H1 (cell line): ENCODE measurements around the gene MYBPC3. TPM values are rescaled to one million over a fixed set of nuclear protein-coding genes. Genes with fewer than 3 reads are reported as not detected.

ENCODE experiments used
- CTCF ChIA-PET: fragments of 300-600 bp; sonication (Branson Sonifier 250); formaldehyde crosslinking; loops from one replicate; lab custom pipeline; 2021; ENCODE audit not compliant: partially characterized antibody; lab: Charles Lee
- POLR2A ChIA-PET: fragments of 300-600 bp; sonication (Branson Sonifier 250); formaldehyde crosslinking; loops from one replicate; lab custom pipeline; 2021; ENCODE audit warnings: inconsistent platforms; ENCODE audit not compliant: partially characterized antibody; lab: Charles Lee
- DNase-seq, 2 experiments: peaks; one replicate each; pipeline versions ENCODE4 v3.0.0 to v3.0.0-alpha.2; 2010 to 2022; ENCODE audit warnings: low spot score in 2 of 2, low read depth in 1 of 2, mixed read lengths in 1 of 2
- FAIRE-seq: peaks from 2 replicates; lab custom pipeline; 2011; peaks lifted over from hg19 to GRCh38; lab: Jason Lieb, UNC
- H2AFZ ChIP-seq: 2 replicates; pipeline ENCODE4 v1.8.1; 2012; ENCODE audit warnings: low read length, inconsistent platforms
- H2AK5ac ChIP-seq: 2 replicates; pipeline ENCODE4 v1.6.1; 2013; ENCODE audit warnings: low read depth, low read length
- H2BK120ac ChIP-seq: replicated peaks from 2 replicates; pipeline ENCODE3; 2013; ENCODE audit warnings: low read depth, low read length, inconsistent platforms
- H2BK12ac ChIP-seq: 2 replicates; pipeline ENCODE4 v1.6.1; 2013; ENCODE audit warnings: low read depth, low read length
- H2BK15ac ChIP-seq: 2 replicates; pipeline ENCODE4 v1.6.1; 2013; ENCODE audit warnings: low read length
- H2BK20ac ChIP-seq: 2 replicates; pipeline ENCODE4 v1.6.1; 2013; ENCODE audit warnings: low read length
- H2BK5ac ChIP-seq: 2 replicates; pipeline ENCODE4 v1.6.1; 2013; ENCODE audit warnings: low read depth, low read length
- H3K14ac ChIP-seq: 2 replicates; pipeline ENCODE4 v1.6.1; 2013; ENCODE audit warnings: inconsistent platforms; ENCODE audit not compliant: insufficient read length
- H3K18ac ChIP-seq: 2 replicates; pipeline ENCODE4 v1.6.1; 2013; ENCODE audit warnings: low read length; ENCODE audit errors: extremely low read depth
- H3K23ac ChIP-seq: 2 replicates; pipeline ENCODE4 v1.6.1; 2013; ENCODE audit warnings: inconsistent platforms; ENCODE audit not compliant: insufficient read length
- H3K23me2 ChIP-seq: 2 replicates; pipeline ENCODE4 v1.6.1; 2013; ENCODE audit warnings: low read depth, low read length
- H3K27ac ChIP-seq: 2 replicates; pipeline ENCODE4 v1.6.1; 2011; ENCODE audit warnings: low read depth, low read length, inconsistent platforms
- H3K27me3 ChIP-seq, 4 experiments: replicated peaks in 1 of 4; 1 replicate in 1 of 4; 2 replicates in 3 of 4; pipeline versions ENCODE4 v1.6.1 to v1.8.1; 2011 to 2013; ENCODE audit warnings: low read length in 3 of 4, mild to moderate bottlenecking in 3 of 4, inconsistent platforms in 2 of 4, mixed read lengths in 2 of 4, moderate library complexity in 1 of 4; ENCODE audit not compliant: control insufficient read depth in 3 of 4, insufficient read depth in 3 of 4; ENCODE audit errors: extremely low read depth in 1 of 4
- H3K36me3 ChIP-seq, 4 experiments: 2 replicates each; pipeline versions ENCODE4 v1.6.1 to v1.8.1; 2011 to 2013; ENCODE audit warnings: mild to moderate bottlenecking in 4 of 4, low read length in 3 of 4, moderate library complexity in 2 of 4, control low read depth in 1 of 4, inconsistent platforms in 1 of 4; ENCODE audit not compliant: insufficient read depth in 4 of 4, control insufficient read depth in 2 of 4
- H3K4ac ChIP-seq: replicated peaks from 2 replicates; pipeline ENCODE3; 2013; ENCODE audit warnings: low read length, low read depth, mixed read lengths, inconsistent platforms; ENCODE audit not compliant: insufficient read length
- H3K4me1 ChIP-seq, 4 experiments: replicated peaks in 1 of 4; 1 replicate in 1 of 4; 2 replicates in 3 of 4; pipeline versions ENCODE4 v1.6.1 to v1.8.1; 2011 to 2013; ENCODE audit warnings: low read length in 3 of 4, inconsistent platforms in 2 of 4, mixed read lengths in 1 of 4; ENCODE audit not compliant: insufficient read depth in 4 of 4, control insufficient read depth in 3 of 4
- H3K4me2 ChIP-seq, 2 experiments: 2 replicates each; pipeline versions ENCODE4 v1.6.1 to v1.8.1; 2011 to 2013; ENCODE audit warnings: low read depth in 2 of 2, low read length in 2 of 2, control low read depth in 1 of 2, inconsistent platforms in 1 of 2, mild to moderate bottlenecking in 1 of 2; ENCODE audit not compliant: insufficient read depth in 1 of 2
- H3K4me3 ChIP-seq, 4 experiments: fragments of 200-600, 300-600 bp in 1 of 4; sonication (generic), shearing (Covaris generic), sonication (Bioruptor Twin) in 1 of 4; 2 replicates each; pipeline versions ENCODE4 v1.5.1 to v1.8.1; 2011 to 2016; ENCODE audit warnings: low read length in 4 of 4, low read depth in 3 of 4, control low read depth in 2 of 4, inconsistent platforms in 2 of 4, mild to moderate bottlenecking in 2 of 4, mixed read lengths in 1 of 4, moderate library complexity in 1 of 4; ENCODE audit not compliant: insufficient read depth in 2 of 4; ENCODE audit errors: extremely low read depth in 1 of 4
- H3K56ac ChIP-seq: replicated peaks from 2 replicates; pipeline ENCODE3; 2013; ENCODE audit warnings: low read depth, mild to moderate bottlenecking, mixed read lengths, low read length, inconsistent platforms; ENCODE audit not compliant: insufficient read length
- H3K79me1 ChIP-seq: 2 replicates; pipeline ENCODE4 v1.6.1; 2013; ENCODE audit warnings: low read depth, low read length, control low read depth
- H3K79me2 ChIP-seq, 2 experiments: 2 replicates each; pipeline versions ENCODE4 v1.6.1 to v1.8.1; 2012 to 2013; ENCODE audit warnings: low read length in 2 of 2, mild to moderate bottlenecking in 2 of 2, inconsistent platforms in 1 of 2; ENCODE audit not compliant: insufficient read depth in 2 of 2, control insufficient read depth in 1 of 2
- H3K9ac ChIP-seq, 4 experiments: replicated peaks in 1 of 4; 1 replicate in 1 of 4; 2 replicates in 3 of 4; pipeline versions ENCODE4 v1.6.1 to v1.8.1; 2011 to 2013; ENCODE audit warnings: low read depth in 3 of 4, low read length in 3 of 4, control low read depth in 2 of 4, mild to moderate bottlenecking in 2 of 4, moderate library complexity in 2 of 4, inconsistent platforms in 1 of 4; ENCODE audit errors: extremely low read depth in 1 of 4
- H3K9me3 ChIP-seq, 2 experiments: 2 replicates each; pipeline versions ENCODE4 v1.6.1 to v1.8.1; 2012 to 2013; ENCODE audit warnings: mild to moderate bottlenecking in 2 of 2, moderate library complexity in 2 of 2, control low read depth in 1 of 2, inconsistent platforms in 1 of 2, low read depth in 1 of 2, low read length in 1 of 2, mixed read lengths in 1 of 2; ENCODE audit not compliant: insufficient read depth in 2 of 2
- H4K20me1 ChIP-seq, 2 experiments: replicated peaks in 1 of 2; 2 replicates each; pipeline versions ENCODE3 to v1.8.1; 2011 to 2013; ENCODE audit warnings: inconsistent platforms in 2 of 2, low read length in 2 of 2, mild to moderate bottlenecking in 1 of 2; ENCODE audit not compliant: insufficient read depth in 2 of 2, control insufficient read depth in 1 of 2
- H4K5ac ChIP-seq: 2 replicates; pipeline ENCODE4 v1.6.1; 2013; ENCODE audit warnings: low read length, low read depth, mixed read lengths, inconsistent platforms; ENCODE audit not compliant: insufficient read length
- H4K8ac ChIP-seq: 2 replicates; pipeline ENCODE4 v1.8.0; 2013; ENCODE audit warnings: mild to moderate bottlenecking, moderate library complexity, low read length, inconsistent platforms; ENCODE audit not compliant: insufficient read depth; ENCODE audit errors: extremely low read depth
- H4K91ac ChIP-seq: replicated peaks from 2 replicates; pipeline ENCODE3; 2013; ENCODE audit warnings: low read length, mixed read lengths, inconsistent platforms; ENCODE audit not compliant: insufficient read length
- BRCA1 ChIP-seq: IDR thresholded peaks from 2 replicates; pipeline ENCODE4 v1.6.1; 2012; ENCODE audit warnings: low read depth, low read length, improper control_type of control experiment
- KDM1A ChIP-seq: fragments of 200-600, 300-600 bp; sonication (generic); IDR thresholded peaks from 2 replicates; pipeline ENCODE4 v1.7.1; 2016; ENCODE audit warnings: mild to moderate bottlenecking, low read length, borderline replicate concordance
- NANOG ChIP-seq: IDR thresholded peaks from 2 replicates; pipeline ENCODE4 v1.6.1; 2011; ENCODE audit warnings: low read length, low read depth, mild to moderate bottlenecking, inconsistent platforms; ENCODE audit not compliant: insufficient read depth, poor library complexity, severe bottlenecking
- RAD21 ChIP-seq, 2 experiments: IDR thresholded peaks in 1 of 2; conservative IDR thresholded peaks in 1 of 2; 2 replicates each; pipeline ENCODE4 v1.6.1; 2011; ENCODE audit warnings: low read depth in 2 of 2, low read length in 2 of 2, improper control_type of control experiment in 1 of 2, inconsistent platforms in 1 of 2, mild to moderate bottlenecking in 1 of 2, moderate library complexity in 1 of 2
- WGBS, 2 experiments: shearing (Covaris generic) in 1 of 2; methylation state at CpG; one replicate each; pipeline versions ENCODE4 v1.1.6 to v1.1.7; 2013 to 2015; ENCODE audit warnings: low lambda C conversion rate in 2 of 2, mixed read lengths in 2 of 2, inconsistent platforms in 1 of 2, low coverage in 1 of 2, missing lambda C conversion rate in 1 of 2; ENCODE audit not compliant: insufficient replicate concordance in 2 of 2, insufficient coverage in 1 of 2, insufficient read length in 1 of 2; ENCODE audit errors: extremely low coverage in 1 of 2, missing lambda C conversion rate in 1 of 2; 5-methylcytosine and 5-hydroxymethylcytosine counted together
- polyA plus RNA-seq, 7 experiments: library from polyadenylated mRNA; depleted of rRNA in 3 of 7; stranded (reverse) in 5 of 7; unstranded in 2 of 7; fragments of >200 nt in 5 of 7; fragments of 200-250 nt in 2 of 7; gene quantifications; 1 replicate in 5 of 7; 2 replicates in 1 of 7; 4 replicates in 1 of 7; pipeline versions ENCODE4 v1.2.1 to v1.2.3, GENCODE V29; 2011 to 2013; ENCODE audit warnings: missing spikeins in 2 of 7, mixed read lengths in 2 of 7
- total RNA-seq: library from RNA; stranded (reverse); fragmentation: NEBNext Ultra II Directional; extraction: Animal tissue kit (Norgen Biotek cat#: 25700); gene quantifications from 2 replicates; pipeline ENCODE4 v1.2.1, GENCODE V29; 2021

MYBPC3 gene
- total and polyA plus RNA-seq, 2 of the 8 experiments (the other 6 are each of a cell fraction or from before 2014, with no cell fraction given), result 0.05 TPM; not detected in 1

- Histone ChIP-seq H3K9me3 (no peaks in the 10 kb centered on the region), H2BK15ac (no peak overlapping the region), H4K91ac (no peak overlapping the region), H2AK5ac (no peak overlapping the region), H4K8ac (no peak overlapping the region), H3K9ac (no peak overlapping the region), H4K5ac (no peak overlapping the region), H3K27me3 (no peaks in the 10 kb centered on the region), H3K18ac (no peak overlapping the region), H3K36me3 (peaks cover 0 to 7% (median 2%) of the 10 kb centered on the region in 4 experiments; a peak in 4 of 8 replicates), H3K4ac (no peak overlapping the region), H3K79me1 (no peaks in the 10 kb centered on the region; the same call in 1 of the 2 replicates), H2BK12ac (no peak overlapping the region), H2AFZ (no peak overlapping the region), H3K4me2 (no peak overlapping the region), H3K27ac (no peak overlapping the region), H3K79me2 (no peaks in the 10 kb centered on the region), H3K56ac (no peak overlapping the region), H2BK120ac (no peak overlapping the region), H3K23ac (no peak overlapping the region), H3K4me1 (no peaks in the 10 kb centered on the region), H4K20me1 (peaks cover 0 to 2% of the 10 kb centered on the region in 2 experiments), H2BK20ac (no peak overlapping the region), H3K23me2 (no peaks in the 10 kb centered on the region), H3K4me3 (no peak overlapping the region), H2BK5ac (no peak overlapping the region), H3K14ac (no peak overlapping the region)
- no peak for TF ChIP-seq BRCA1
- TF ChIP-seq NANOG, result no peak
- TF ChIP-seq RAD21 (IDR thresholded peaks at IDR 0.05 in 1 of 2, conservative IDR thresholded peaks at IDR 0.05 in 1 of 2; ENCODE audit: low read depth in 2 of 2, low read length in 2 of 2), result no peak
- peak; percentile 55; the same call in 1 of the 2 replicates for TF ChIP-seq KDM1A
- FAIRE-seq, result no peak
- POLR2A ChIA-PET, result no interaction called here
- DNase-seq, result no peak
- 93% methylated on average over 8 of the region's 8 CpGs; no CpG with 5 or more reads in 1 of the 2 experiments for WGBS, 2 experiments
- CTCF ChIA-PET, result interaction anchor here (0.6 to 1.8 kb wide), 7 partner anchors 12 to 100 kb away, joined by 3 to 7 read pairs (median 3); no protein-coding TSS in a partner anchor
Measured at GRCh38 chr11:47333886-47334443, 18.5 kb downstream of the MYBPC3 start.
